Endodermal cell (in vitro differentiated cells): ENCODE results near the gene LILRB5. TPM values are rescaled to one million over a fixed set of nuclear protein-coding genes. Genes with fewer than 3 reads are reported as not detected.
A peak's percentile ranks its signal among the peaks of the same experiment; 100 is the strongest.
"Not testable (repeated sequence)": the region's sequence is repeated elsewhere in the genome, so short reads cannot be mapped to it uniquely, and the experiment has no call there.

ENCODE experiments used
- DNase-seq: peaks from one replicate; pipeline ENCODE4 v3.0.0-alpha.2; 2017
- H3K27ac ChIP-seq: 2 replicates; pipeline ENCODE4 v1.5.1; 2013; ENCODE audit warnings: mild to moderate bottlenecking, low read depth, low read length, moderate library complexity
- H3K27me3 ChIP-seq: 2 replicates; pipeline ENCODE4 v1.6.1; 2013; ENCODE audit warnings: mild to moderate bottlenecking, low read length, moderate library complexity; ENCODE audit not compliant: insufficient read depth, control insufficient read depth, poor library complexity, severe bottlenecking
- H3K36me3 ChIP-seq: 2 replicates; pipeline ENCODE4 v1.7.0; 2013; ENCODE audit warnings: mild to moderate bottlenecking, low read length, moderate library complexity; ENCODE audit not compliant: control insufficient read depth, insufficient read depth
- H3K4me1 ChIP-seq: one replicate; pipeline ENCODE4 v1.7.0; 2013; ENCODE audit warnings: low read length; ENCODE audit not compliant: control insufficient read depth, insufficient read depth
- H3K4me3 ChIP-seq: 2 replicates; pipeline ENCODE4 v1.5.1; 2013; ENCODE audit warnings: mild to moderate bottlenecking, low read length, moderate library complexity
- H3K9ac ChIP-seq: 2 replicates; pipeline ENCODE4 v1.6.1; 2013; ENCODE audit warnings: mild to moderate bottlenecking, low read length, moderate library complexity; ENCODE audit not compliant: poor library complexity, severe bottlenecking; ENCODE audit errors: extremely low read depth
- H3K9me3 ChIP-seq: 2 replicates; pipeline ENCODE4 v1.6.1; 2013; ENCODE audit warnings: mild to moderate bottlenecking, low read length, moderate library complexity; ENCODE audit not compliant: control insufficient read depth
- H3K27ac Mint-ChIP-seq: 2 replicates; pipeline ENCODE4 v1.8.0; 2020; ENCODE audit warnings: mixed read lengths
- H3K27me3 Mint-ChIP-seq: 2 replicates; pipeline ENCODE4 v1.8.0; 2021; ENCODE audit warnings: mild to moderate bottlenecking, mixed read lengths; ENCODE audit not compliant: insufficient read depth
- H3K36me3 Mint-ChIP-seq: 2 replicates; pipeline ENCODE4 v1.8.0; 2020; ENCODE audit warnings: low read depth, mixed read lengths
- H3K4me1 Mint-ChIP-seq: 2 replicates; pipeline ENCODE4 v1.8.0; 2020; ENCODE audit warnings: mixed read lengths
- H3K4me3 Mint-ChIP-seq: 2 replicates; pipeline ENCODE4 v1.8.0; 2020; ENCODE audit warnings: mild to moderate bottlenecking, moderate library complexity, mixed read lengths
- H3K9me3 Mint-ChIP-seq: 2 replicates; pipeline ENCODE4 v1.8.0; 2020; ENCODE audit warnings: mild to moderate bottlenecking, mixed read lengths
- WGBS, 2 experiments: methylation state at CpG; one replicate each; pipeline versions ENCODE4 v1.1.5 to v1.1.7; 2013; ENCODE audit warnings: missing lambda C conversion rate in 2 of 2, mixed read lengths in 1 of 2; ENCODE audit not compliant: insufficient coverage in 1 of 2, insufficient read length in 1 of 2; 5-methylcytosine and 5-hydroxymethylcytosine counted together
- total RNA-seq, 2 donors: library from RNA; stranded (reverse); fragmentation: NEBNext Ultra II Directional in 1 of 2; extraction: Animal tissue kit (Norgen Biotek cat#: 25700) in 1 of 2; gene quantifications; 2 replicates in 1 of 2; 3 replicates in 1 of 2; pipeline ENCODE4 v1.2.1, GENCODE V29; 2021
- TF ChIP-seq, protein P1 (sequence below): fragments of 200-600 bp; sonication (generic); conservative IDR thresholded peaks from 2 replicates; pipeline ENCODE4 v1.5.0; 2021; ENCODE audit warnings: antibody characterized with exemption, mild to moderate bottlenecking

The LILRB5 gene
- total RNA-seq, 2 donors from 2014 or later, result not detected

- not testable (repeated sequence) for H3K9me3 Mint-ChIP-seq
- 80% methylated on average over 5 to 12 of the region's 22 CpGs for WGBS, 2 experiments
These were observed 16.4 kb downstream of the LILRB5 start for GRCh38 chr19:54240372-54241336.

GRCh38 chr19:54239491-54240371 lies 17.3 kb downstream of the LILRB5 start:
- DNase-seq, result peak; percentile 39
- H3K27ac ChIP-seq, H3K36me3 ChIP-seq, H3K4me1 Mint-ChIP-seq, H3K4me3 Mint-ChIP-seq, H3K27ac Mint-ChIP-seq, H3K9me3 Mint-ChIP-seq, H3K9me3 ChIP-seq, H3K4me3 ChIP-seq, H3K9ac ChIP-seq, H3K4me1 ChIP-seq, H3K36me3 Mint-ChIP-seq: not testable (repeated sequence)
- peaks cover 36% of the 10 kb centered on the region for H3K27me3 Mint-ChIP-seq
- H3K27me3 ChIP-seq, result peaks cover 15% of the 10 kb centered on the region
- 79 to 93% methylated on average over 2 to 11 of the region's 21 CpGs for WGBS, 2 experiments

More at GRCh38 chr19:54240372-54241336, 16.4 kb downstream of the LILRB5 start:
- H3K4me3 ChIP-seq, H3K36me3 ChIP-seq, H3K27me3 ChIP-seq, H3K4me1 ChIP-seq, H3K9me3 ChIP-seq, H3K27ac ChIP-seq, H3K27ac Mint-ChIP-seq, H3K36me3 Mint-ChIP-seq, H3K9ac ChIP-seq, H3K4me3 Mint-ChIP-seq, H3K4me1 Mint-ChIP-seq, DNase-seq: not testable (repeated sequence)
- peaks cover 27% of the 10 kb centered on the region for H3K27me3 Mint-ChIP-seq

DNA sequence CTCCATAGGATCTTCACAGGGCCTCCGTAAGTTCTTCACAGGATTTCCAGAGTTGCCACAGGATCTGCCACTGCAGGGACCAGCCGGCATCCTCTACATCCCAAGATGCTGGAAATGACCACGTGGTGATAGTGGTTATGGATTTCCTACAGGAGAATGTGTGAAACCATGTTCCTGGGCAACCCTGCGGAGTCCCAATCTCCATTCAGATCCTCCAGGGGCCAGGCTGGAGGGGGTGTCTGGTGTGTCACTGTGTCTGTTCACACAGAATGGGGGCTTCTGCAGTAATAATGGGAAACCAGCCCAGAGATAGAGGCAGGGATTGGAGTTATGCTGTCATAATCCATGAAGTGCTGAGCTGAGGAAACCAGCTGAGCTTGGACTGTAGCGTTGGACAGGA lies 23.1 kb downstream of the LILRB5 start:
- DNase-seq, result no peak
- no peaks in the 10 kb centered on the region for H3K36me3 Mint-ChIP-seq
- H3K4me3 Mint-ChIP-seq, result no peak overlapping the region
- H3K4me1 Mint-ChIP-seq, result no peaks in the 10 kb centered on the region
- Histone ChIP-seq H3K27ac (no peak overlapping the region), H3K9me3 (peaks cover 5% of the 10 kb centered on the region), H3K4me3 (no peak overlapping the region), H3K9ac (no peak overlapping the region), H3K4me1 (no peaks in the 10 kb centered on the region), H3K36me3 (no peaks in the 10 kb centered on the region), H3K27me3 (peaks cover 36% of the 10 kb centered on the region)
- WGBS, 2 experiments, result 63 to 73% methylated on average over 3 to 5 of the region's 5 CpGs
- H3K9me3 Mint-ChIP-seq, result peaks cover 8% of the 10 kb centered on the region
- TF ChIP-seq, protein P1, sequence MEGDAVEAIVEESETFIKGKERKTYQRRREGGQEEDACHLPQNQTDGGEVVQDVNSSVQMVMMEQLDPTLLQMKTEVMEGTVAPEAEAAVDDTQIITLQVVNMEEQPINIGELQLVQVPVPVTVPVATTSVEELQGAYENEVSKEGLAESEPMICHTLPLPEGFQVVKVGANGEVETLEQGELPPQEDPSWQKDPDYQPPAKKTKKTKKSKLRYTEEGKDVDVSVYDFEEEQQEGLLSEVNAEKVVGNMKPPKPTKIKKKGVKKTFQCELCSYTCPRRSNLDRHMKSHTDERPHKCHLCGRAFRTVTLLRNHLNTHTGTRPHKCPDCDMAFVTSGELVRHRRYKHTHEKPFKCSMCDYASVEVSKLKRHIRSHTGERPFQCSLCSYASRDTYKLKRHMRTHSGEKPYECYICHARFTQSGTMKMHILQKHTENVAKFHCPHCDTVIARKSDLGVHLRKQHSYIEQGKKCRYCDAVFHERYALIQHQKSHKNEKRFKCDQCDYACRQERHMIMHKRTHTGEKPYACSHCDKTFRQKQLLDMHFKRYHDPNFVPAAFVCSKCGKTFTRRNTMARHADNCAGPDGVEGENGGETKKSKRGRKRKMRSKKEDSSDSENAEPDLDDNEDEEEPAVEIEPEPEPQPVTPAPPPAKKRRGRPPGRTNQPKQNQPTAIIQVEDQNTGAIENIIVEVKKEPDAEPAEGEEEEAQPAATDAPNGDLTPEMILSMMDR, result no peak
- H3K27ac Mint-ChIP-seq, result no peak overlapping the region
- H3K27me3 Mint-ChIP-seq, result peaks cover 76% of the 10 kb centered on the region
